ENCODE measurements around the gene ZNF473. TPM values are rescaled to one million over a fixed set of nuclear protein-coding genes. Genes with fewer than 3 reads are reported as not detected.

Gene ZNF473
- total and polyA plus RNA-seq, 2 of the 13 experiments (the other 11 are each of a cell fraction or from before 2014, with no cell fraction given): 5.8 to 11.9 TPM

DNA sequence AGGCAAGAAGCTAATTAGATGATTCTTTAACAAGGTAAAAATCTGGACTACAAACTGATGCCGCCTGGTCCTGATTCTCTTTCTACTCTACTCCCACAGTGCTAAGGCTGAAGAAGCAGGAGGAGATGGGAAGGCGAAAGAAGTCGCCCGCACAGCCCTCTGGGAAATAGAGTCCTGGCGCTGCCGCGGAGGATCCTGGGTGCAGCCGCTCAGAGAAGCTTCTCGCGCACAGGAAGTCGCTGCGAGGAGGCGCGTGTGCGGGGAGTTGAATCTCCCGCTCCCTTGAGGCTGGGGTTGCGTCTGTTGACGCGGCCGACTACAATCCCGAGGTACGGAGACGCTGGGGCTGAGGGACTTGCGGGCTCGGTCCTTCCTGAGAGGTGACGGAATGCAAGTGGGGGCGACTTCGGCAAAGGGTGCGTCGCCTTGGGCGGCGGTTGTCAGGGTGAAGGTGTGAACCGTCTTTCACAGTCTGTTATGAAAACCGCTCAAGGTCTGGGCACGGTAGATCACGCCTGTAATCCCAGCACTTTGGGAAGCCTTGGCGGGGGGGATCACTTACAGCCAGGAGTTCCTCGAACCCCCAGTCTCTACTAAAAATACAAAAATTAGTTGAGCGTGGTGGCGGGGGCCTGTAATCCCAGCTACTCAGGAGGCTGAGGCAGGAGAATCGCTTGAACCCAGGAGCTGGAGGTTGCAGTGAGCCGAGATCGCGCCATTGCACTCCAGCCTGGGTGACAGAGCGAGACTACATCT, at the start of gene ZNF473 (continued):
- TF ChIP-seq SMAD1 (CRISPR knock-in tag; IDR thresholded peaks at IDR 0.05; ENCODE audit: borderline replicate concordance, low read depth): peak; percentile 44; the same call in 1 of the 2 replicates
- TF ChIP-seq ZNF572 (CRISPR knock-in tag; IDR thresholded peaks at IDR 0.05): 0 out of 2 replicates have a peak, but pooled peaks have one; percentile 78
- TF ChIP-seq KDM3A (CRISPR knock-in tag; IDR thresholded peaks at IDR 0.05; ENCODE audit: low read depth): peak; percentile 84
- TF ChIP-seq ZNF567 (CRISPR knock-in tag; IDR thresholded peaks at IDR 0.05; ENCODE audit: borderline replicate concordance): 0 out of 2 replicates have a peak, but pooled peaks have one; percentile 60
- peak; percentile 71; the same call in 1 of the 2 replicates for TF ChIP-seq ZNF563 (CRISPR knock-in tag; IDR thresholded peaks at IDR 0.05)
- peak; percentile 90 for TF ChIP-seq HIVEP1 (CRISPR knock-in tag; IDR thresholded peaks at IDR 0.05)
- peak; percentile 90 for TF ChIP-seq ZMYM4 (CRISPR knock-in tag; IDR thresholded peaks at IDR 0.05)
- no peak; the same call in 1 of the 2 replicates for TF ChIP-seq CHD4 (IDR thresholded peaks at IDR 0.05; ENCODE audit: borderline replicate concordance, low read length)
- peak; percentile 91 for TF ChIP-seq ZNF331 (CRISPR knock-in tag; IDR thresholded peaks at IDR 0.05)
- TF ChIP-seq NCOA5 (CRISPR knock-in tag; IDR thresholded peaks at IDR 0.05): no peak
- TF ChIP-seq ZNF552 (CRISPR knock-in tag; IDR thresholded peaks at IDR 0.05; ENCODE audit: borderline replicate concordance): peak; percentile 98
- TF ChIP-seq, protein P1, sequence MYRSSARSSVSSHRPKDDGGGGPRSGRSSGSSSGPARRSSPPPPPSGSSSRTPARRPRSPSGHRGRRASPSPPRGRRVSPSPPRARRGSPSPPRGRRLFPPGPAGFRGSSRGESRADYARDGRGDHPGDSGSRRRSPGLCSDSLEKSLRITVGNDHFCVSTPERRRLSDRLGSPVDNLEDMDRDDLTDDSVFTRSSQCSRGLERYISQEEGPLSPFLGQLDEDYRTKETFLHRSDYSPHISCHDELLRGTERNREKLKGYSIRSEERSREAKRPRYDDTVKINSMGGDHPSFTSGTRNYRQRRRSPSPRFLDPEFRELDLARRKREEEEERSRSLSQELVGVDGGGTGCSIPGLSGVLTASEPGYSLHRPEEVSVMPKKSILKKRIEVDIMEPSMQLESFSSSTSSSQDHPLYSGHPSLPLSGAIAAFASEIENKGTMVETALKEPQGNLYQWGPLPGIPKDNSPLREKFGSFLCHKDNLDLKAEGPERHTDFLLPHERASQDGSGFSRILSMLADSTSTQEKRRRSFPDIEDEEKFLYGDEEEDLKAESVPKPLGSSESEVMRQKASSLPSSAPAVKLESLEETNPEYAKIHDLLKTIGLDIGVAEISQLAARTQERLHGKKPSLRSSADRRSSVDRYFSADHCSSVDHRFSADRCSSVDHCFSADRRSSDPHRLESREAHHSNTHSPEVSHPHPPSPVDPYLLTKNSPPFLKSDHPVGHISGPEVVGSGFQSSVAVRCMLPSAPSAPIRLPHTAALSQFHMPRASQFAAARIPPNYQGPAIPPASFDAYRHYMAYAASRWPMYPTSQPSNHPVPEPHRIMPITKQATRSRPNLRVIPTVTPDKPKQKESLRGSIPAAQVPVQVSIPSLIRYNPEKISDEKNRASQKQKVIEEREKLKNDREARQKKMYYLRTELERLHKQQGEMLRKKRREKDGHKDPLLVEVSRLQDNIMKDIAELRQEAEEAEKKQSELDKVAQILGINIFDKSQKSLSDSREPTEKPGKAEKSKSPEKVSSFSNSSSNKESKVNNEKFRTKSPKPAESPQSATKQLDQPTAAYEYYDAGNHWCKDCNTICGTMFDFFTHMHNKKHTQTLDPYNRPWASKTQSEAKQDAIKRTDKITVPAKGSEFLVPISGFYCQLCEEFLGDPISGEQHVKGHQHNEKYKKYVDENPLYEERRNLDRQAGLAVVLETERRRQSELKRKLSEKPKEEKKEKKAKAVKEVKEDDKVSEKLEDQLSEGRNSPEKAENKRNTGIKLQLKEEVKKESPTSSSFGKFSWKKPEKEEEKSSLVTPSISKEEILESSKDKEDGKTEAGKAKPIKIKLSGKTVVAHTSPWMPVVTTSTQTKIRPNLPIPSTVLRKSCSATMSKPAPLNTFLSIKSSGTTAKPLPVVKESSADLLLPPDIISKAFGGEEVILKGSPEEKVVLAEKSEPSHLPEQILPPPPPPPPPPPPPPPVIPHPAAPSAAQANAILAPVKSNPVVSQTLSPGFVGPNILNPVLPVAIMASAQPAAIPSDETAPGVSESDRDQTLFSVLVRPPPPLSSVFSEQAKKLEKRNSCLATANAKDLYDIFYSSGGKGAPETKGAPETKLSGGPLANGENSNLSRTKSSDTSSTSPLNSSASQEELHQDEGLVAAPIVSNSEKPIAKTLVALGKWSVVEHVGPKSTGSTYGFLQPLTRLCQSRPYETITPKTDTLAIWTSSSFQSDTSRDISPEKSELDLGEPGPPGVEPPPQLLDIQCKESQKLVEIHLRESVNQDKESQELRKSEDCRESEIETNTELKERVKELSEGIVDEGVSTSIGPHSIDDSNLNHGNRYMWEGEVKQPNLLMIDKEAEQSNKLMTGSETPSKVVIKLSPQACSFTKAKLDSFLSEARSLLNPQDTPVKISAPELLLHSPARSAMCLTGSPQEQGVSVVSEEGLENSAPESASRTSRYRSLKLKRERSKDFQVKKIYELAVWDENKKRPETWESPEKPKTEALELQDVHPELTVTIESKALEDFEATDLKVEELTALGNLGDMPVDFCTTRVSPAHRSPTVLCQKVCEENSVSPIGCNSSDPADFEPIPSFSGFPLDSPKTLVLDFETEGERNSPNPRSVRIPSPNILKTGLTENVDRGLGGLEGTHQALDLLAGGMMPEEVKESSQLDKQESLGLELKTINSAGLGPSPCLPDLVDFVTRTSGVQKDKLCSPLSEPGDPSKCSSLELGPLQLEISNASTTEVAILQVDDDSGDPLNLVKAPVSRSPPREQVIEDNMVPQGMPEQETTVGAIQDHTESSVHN (CRISPR knock-in tag; IDR thresholded peaks at IDR 0.05): peak; percentile 93
- TF ChIP-seq TP53 (CRISPR knock-in tag; conservative IDR thresholded peaks at IDR 0.05): peak; percentile 89; the same call in 1 of the 2 replicates
- TF ChIP-seq, protein P2, sequence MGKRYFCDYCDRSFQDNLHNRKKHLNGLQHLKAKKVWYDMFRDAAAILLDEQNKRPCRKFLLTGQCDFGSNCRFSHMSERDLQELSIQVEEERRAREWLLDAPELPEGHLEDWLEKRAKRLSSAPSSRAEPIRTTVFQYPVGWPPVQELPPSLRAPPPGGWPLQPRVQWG (CRISPR knock-in tag; IDR thresholded peaks at IDR 0.05; ENCODE audit: borderline replicate concordance, low read depth): no peak
- TF ChIP-seq, protein P3, sequence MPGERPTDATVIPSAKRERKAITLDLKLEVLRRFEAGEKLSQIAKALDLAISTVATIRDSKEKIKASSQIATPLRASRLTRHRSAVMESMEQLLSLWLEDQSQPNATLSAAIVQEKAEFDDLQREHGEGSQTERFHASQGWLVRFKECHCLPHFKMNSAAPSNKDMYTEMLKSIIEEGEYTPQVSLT (CRISPR knock-in tag; IDR thresholded peaks at IDR 0.05; ENCODE audit: borderline replicate concordance, low read depth): no peak
- TF ChIP-seq ZMAT3 (CRISPR knock-in tag; conservative IDR thresholded peaks at IDR 0.05): peak; percentile 97
- no peak for TF ChIP-seq SRSF9 (IDR thresholded peaks at IDR 0.05; ENCODE audit: borderline replicate concordance, insufficient read depth, low read depth, low read length, poor library complexity, severe bottlenecking)
- peak; percentile 98 for TF ChIP-seq ZNF589 (CRISPR knock-in tag; conservative IDR thresholded peaks at IDR 0.05)
- TF ChIP-seq ETV6 (CRISPR knock-in tag; conservative IDR thresholded peaks at IDR 0.05): peak; percentile 72; the same call in 1 of the 2 replicates
- TF ChIP-seq NONO (IDR thresholded peaks at IDR 0.05): no peak
- TF ChIP-seq NONO (CRISPR knock-in tag; conservative IDR thresholded peaks at IDR 0.05): peak; percentile 56; the same call in 1 of the 2 replicates
